WI38 (cell line): ENCODE measurements around the gene CEP126.

Experiments used
- H3K4me3 ChIP-seq: 2 replicates; pipeline ENCODE4 v1.5.1; 2011; ENCODE audit warnings: low read depth, mild to moderate bottlenecking, control low read depth, low read length
- CTCF ChIP-seq: IDR thresholded peaks from 2 replicates; pipeline ENCODE4 v1.5.1; 2012; ENCODE audit warnings: low read depth, mild to moderate bottlenecking, control low read depth, low read length

The CEP126 gene

DNA sequence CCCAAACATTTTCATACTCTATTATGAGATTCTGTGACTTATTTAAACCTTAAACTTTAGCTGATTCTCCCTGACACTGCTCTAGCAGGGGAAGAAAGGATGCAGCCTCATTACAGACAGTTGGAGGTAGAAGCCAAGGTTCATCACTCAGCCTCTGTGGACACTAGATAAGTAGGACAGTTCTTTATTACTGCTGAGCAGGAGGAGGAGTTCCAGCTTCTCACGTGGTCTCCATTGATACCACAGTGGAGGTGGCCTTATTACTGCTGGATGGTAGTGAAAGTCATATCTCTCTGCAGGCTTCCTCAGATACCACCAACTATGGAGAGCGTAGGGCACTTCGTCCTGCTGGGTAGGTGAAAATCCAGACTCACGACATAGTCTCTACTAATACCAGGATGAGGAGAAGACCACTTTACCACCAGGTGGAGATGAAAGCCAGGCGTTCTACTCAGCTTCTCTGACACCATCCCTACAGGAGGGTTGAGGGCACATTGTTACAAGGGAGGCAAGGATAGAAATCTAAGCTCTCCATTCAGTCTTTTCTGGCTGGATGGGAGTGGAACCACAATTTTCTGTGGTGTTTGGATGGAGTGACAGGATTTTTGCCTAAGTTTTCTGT, 14.6 kb downstream of the CEP126 start:
- TF ChIP-seq CTCF: no peak
- H3K4me3 ChIP-seq: no peak overlapping the region

DNA sequence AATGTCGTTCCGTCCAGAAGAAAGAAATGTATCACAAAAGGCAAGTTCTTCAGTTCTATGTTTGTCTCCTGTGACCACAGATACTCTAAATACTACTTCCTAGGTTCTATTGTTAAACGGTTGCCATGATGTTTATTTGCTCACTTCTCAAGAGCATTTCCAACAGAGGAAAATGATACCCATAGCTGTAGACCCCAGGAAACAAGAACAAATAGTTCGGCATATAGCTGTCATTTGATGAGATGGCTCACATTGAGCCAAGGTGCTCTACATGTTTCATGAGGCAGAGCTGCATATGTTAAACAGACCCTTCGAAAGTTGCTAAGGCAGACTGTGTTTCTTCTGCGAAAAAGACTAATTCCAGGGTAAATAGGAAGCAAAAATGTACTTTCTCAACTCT, 16.9 kb downstream of the CEP126 start:
- TF ChIP-seq CTCF: no peak
- no peak overlapping the region for H3K4me3 ChIP-seq

DNA sequence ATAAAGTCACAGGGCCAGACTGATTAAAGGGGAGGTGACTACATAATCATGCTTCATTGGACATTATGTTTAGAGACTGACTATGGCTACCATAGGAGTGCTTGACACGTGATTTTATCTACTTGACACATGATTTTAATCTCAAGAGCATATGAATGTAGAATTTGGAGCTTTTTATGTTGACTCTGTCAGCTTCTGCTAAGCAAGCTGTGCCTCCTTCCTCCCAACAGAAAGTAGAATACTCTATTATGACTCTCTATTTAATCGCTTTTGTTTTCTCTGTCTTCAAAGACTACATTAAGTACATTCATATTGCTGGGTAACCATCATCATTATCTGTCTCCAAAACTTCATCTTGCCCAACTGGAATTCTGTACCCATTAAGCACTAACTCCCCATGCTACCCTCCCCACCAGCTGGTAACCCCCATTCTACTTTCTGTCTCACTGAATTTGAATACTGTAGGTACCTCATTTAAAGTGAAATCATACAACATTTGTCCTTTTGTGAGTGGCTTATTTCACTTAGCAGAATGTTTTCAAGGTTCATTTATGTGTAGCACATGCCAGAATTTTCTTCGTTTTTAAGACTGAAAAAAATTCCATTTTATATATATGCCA, 26.2 kb downstream of the CEP126 start:
- no peak for TF ChIP-seq CTCF
- no peak overlapping the region for H3K4me3 ChIP-seq

GRCh38 chr11:101944923-101945322, 30.1 kb downstream of the CEP126 start:
- TF ChIP-seq CTCF: no peak

DNA sequence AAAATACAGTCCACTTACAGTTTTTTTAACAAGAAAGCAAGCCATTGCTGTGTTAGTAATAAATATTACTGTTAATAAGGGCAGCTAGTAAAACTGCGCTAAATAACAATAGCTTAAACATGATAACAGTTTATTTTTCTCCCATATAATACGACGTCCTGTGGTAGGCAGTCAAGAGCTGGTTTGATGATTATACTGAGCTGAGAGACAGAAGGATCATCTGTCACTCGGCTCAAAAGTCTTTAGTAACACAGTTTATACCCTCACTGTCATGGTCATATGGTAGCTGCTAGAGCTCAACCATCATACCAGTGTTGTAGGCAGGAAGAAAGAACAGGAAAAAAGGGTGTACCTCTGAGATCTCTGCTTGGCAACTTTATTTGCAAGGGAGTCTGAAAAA, 30.6 kb downstream of the CEP126 start:
- TF ChIP-seq CTCF: no peak
- no peak overlapping the region for H3K4me3 ChIP-seq

More at GRCh38 chr11:101944923-101945322, 30.1 kb downstream of the CEP126 start:
- no peak overlapping the region for H3K4me3 ChIP-seq

GRCh38 chr11:101949680-101950220, 34.9 kb downstream of the CEP126 start:
- no peak for TF ChIP-seq CTCF
- no peak overlapping the region for H3K4me3 ChIP-seq

- no peak overlapping the region for H3K4me3 ChIP-seq
- TF ChIP-seq CTCF: no peak
Observed at GRCh38 chr11:101955278-101955677, 40.5 kb downstream of the CEP126 start.
